Activated CD8-positive, alpha-beta T cell treated with anti-CD3 and anti-CD28 coated beads for 36 hours (primary cell): ENCODE results near the gene GUCY1A2. TPM values are rescaled to one million over a fixed set of nuclear protein-coding genes. Genes with fewer than 3 reads are reported as not detected.

Experiments
- ATAC-seq: fragments of 200-7000 bp; cut with Tn5 transposase; one replicate; pipeline ENCODE4 v1.10.0; 2021; ENCODE audit warnings: mild to moderate bottlenecking, moderate library complexity
- CTCF ChIA-PET: fragments of 350-600 bp; sonication (Branson Sonifier 250); formaldehyde crosslinking; loops from one replicate; lab custom pipeline; 2021; ENCODE audit warnings: antibody characterized with exemption; lab: Charles Lee
- POLR2A ChIA-PET: fragments of 350-600 bp; sonication (Branson Sonifier 250); formaldehyde crosslinking; loops from one replicate; lab custom pipeline; 2021; ENCODE audit warnings: antibody characterized with exemption; lab: Charles Lee
- DNase-seq: peaks from one replicate; pipeline ENCODE4 v3.0.0-alpha.2; 2020
- H3K27ac Mint-ChIP-seq: one replicate; pipeline ENCODE4 v1.8.0; 2021; ENCODE audit warnings: mild to moderate bottlenecking, mixed read lengths
- H3K27me3 Mint-ChIP-seq: one replicate; pipeline ENCODE4 v1.8.0; 2021; ENCODE audit warnings: mixed read lengths
- H3K36me3 Mint-ChIP-seq: one replicate; pipeline ENCODE4 v1.8.0; 2021; ENCODE audit warnings: low read depth, mixed read lengths
- H3K4me1 Mint-ChIP-seq: one replicate; pipeline ENCODE4 v1.8.0; 2021; ENCODE audit warnings: low read depth, mixed read lengths
- H3K4me3 Mint-ChIP-seq: one replicate; pipeline ENCODE4 v1.8.0; 2021; ENCODE audit warnings: mild to moderate bottlenecking, moderate library complexity, mixed read lengths
- H3K9me3 Mint-ChIP-seq: one replicate; pipeline ENCODE4 v1.8.0; 2021; ENCODE audit warnings: mixed read lengths
- CTCF ChIP-seq: fragments of 200-600 bp; IDR thresholded peaks from one replicate; pipeline ENCODE4 v1.8.0; 2022; ENCODE audit warnings: antibody characterized with exemption, mild to moderate bottlenecking
- intact Hi-C: fragments of 100-400 bp; cut with micrococcal nuclease; formaldehyde crosslinking; loops from one replicate; pipeline ENCODE4 v1.10.0; 2022
- total RNA-seq, 2 experiments: library from RNA; stranded (reverse); gene quantifications; one replicate each; pipeline ENCODE4 v1.2.3, GENCODE V29; 2021

The GUCY1A2 gene
- total RNA-seq, 2 experiments from 2014 or later, result not detected

DNA sequence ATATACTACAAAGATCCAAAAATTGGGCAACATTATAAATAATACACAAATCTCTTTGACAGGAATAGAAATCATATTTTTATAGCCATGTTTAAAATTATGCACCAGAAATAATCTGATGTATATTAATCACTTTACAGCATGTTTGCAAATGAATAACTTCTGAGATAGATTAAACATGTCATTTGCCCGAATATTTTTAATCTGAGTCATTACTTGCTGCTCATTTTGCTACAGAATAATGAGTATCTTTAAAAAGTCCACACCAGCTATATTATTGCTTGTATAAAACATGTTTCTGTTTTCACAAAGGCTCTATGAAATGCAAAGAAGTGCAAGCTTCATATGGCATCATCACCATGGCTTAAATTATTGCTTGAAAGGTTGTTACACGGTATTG lies 336.8 kb downstream of the GUCY1A2 start:
- Mint-ChIP-seq H3K4me1 (no peaks in the 10 kb centered on the region), H3K4me3 (no peak overlapping the region), H3K27ac (no peak overlapping the region), H3K9me3 (no peaks in the 10 kb centered on the region), H3K36me3 (no peaks in the 10 kb centered on the region), H3K27me3 (no peaks in the 10 kb centered on the region)
- intact Hi-C loops, result no loop called here
- DNase-seq (no peak), ATAC-seq (no peak)
- POLR2A ChIA-PET, result no interaction called here
- CTCF ChIA-PET, result no interaction called here
- no peak for TF ChIP-seq CTCF

DNA sequence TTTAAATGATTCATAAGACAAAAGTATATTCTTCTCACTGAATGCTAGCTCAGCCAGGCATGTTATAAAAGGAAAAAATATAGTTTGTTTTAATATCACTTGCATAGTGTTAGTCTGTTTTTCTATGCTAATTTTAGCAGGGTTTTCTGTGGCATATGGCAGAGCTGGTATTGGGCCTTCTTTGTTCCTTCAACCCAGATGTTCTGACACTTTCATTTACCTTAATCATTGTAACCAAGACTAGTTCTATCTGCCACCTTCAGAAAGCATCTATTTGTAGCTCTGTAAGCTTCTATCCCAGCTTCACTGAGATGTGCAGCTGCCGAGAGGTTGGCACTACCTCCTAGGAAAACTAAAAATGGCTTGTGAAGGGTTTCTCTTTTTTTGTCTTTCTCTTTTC lies 338.7 kb downstream of the GUCY1A2 start:
- ChIA-PET CTCF (no interaction called here), POLR2A (no interaction called here)
- Mint-ChIP-seq H3K9me3 (no peaks in the 10 kb centered on the region), H3K36me3 (no peaks in the 10 kb centered on the region), H3K4me1 (no peaks in the 10 kb centered on the region), H3K27me3 (no peaks in the 10 kb centered on the region), H3K27ac (no peak overlapping the region), H3K4me3 (no peak overlapping the region)
- TF ChIP-seq CTCF, result no peak
- ATAC-seq (no peak), DNase-seq (no peak)
- intact Hi-C loops, result no loop called here

DNA sequence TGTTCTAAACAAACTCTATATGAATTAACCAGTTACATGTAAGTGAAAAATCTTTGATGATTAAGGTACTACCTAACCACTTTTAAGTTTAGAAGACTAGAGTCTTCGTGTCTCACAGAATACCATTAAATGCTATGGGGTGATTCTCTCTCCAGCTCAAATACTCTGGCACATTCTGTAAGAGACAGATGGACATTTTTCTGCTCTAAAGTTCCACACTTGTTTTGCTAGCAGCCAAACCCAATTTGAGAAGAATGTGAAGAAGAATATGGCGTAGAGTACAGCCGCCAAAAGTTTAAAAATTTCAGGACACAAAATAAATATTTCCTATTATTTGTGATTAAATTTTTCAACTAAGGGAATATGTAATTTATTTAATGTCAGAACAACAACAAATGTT lies 339.1 kb downstream of the GUCY1A2 start:
- Mint-ChIP-seq H3K27me3 (no peaks in the 10 kb centered on the region), H3K4me1 (no peaks in the 10 kb centered on the region), H3K36me3 (no peaks in the 10 kb centered on the region), H3K4me3 (no peak overlapping the region), H3K9me3 (no peaks in the 10 kb centered on the region), H3K27ac (no peak overlapping the region)
- DNase-seq (no peak), ATAC-seq (no peak)
- POLR2A ChIA-PET, result no interaction called here
- CTCF ChIA-PET, result no interaction called here
- no peak for TF ChIP-seq CTCF
- intact Hi-C loops, result no loop called here

DNA sequence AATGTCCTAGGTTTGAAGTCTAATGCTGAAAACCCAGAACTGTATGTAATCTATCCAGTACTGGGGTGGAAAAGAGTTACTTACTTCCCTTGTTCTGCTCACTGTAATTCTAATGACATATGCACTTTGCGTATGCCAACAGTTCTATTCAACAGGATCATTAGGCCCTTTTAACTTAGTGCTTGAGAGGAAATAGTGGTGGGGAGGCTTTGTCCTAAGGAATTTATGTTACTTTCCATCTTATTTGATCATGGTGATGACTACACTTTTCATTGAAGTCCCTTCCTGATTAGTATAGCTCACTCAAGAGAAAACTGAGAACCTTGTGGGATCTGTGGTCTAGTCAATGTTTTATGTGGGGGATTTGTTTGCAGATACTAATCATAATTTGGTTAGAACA lies 348.2 kb downstream of the GUCY1A2 start:
- H3K4me3 Mint-ChIP-seq, result no peak overlapping the region
- intact Hi-C loops, result no loop called here
- H3K27ac Mint-ChIP-seq, result no peak overlapping the region

GRCh38 chr11:106668147-106668546 lies 350.1 kb downstream of the GUCY1A2 start:
- ATAC-seq (no peak), DNase-seq (no peak)
- no peak overlapping the region for H3K4me3 Mint-ChIP-seq
- ChIA-PET CTCF (no interaction called here), POLR2A (no interaction called here)
- peaks cover 2% of the 10 kb centered on the region for H3K9me3 Mint-ChIP-seq
- intact Hi-C loops, result no loop called here
- no peaks in the 10 kb centered on the region for H3K27me3 Mint-ChIP-seq
- H3K36me3 Mint-ChIP-seq, result no peaks in the 10 kb centered on the region
- TF ChIP-seq CTCF, result no peak
- H3K27ac Mint-ChIP-seq, result no peak overlapping the region
- no peaks in the 10 kb centered on the region for H3K4me1 Mint-ChIP-seq

More for the DNA sequence above, 348.2 kb downstream of the GUCY1A2 start:
- POLR2A ChIA-PET, result no interaction called here
- CTCF ChIA-PET, result no interaction called here
- no peaks in the 10 kb centered on the region for H3K27me3 Mint-ChIP-seq
- H3K4me1 Mint-ChIP-seq, result no peaks in the 10 kb centered on the region
- peaks cover 2% of the 10 kb centered on the region for H3K9me3 Mint-ChIP-seq
- no peaks in the 10 kb centered on the region for H3K36me3 Mint-ChIP-seq
- ATAC-seq (no peak), DNase-seq (no peak)
- TF ChIP-seq CTCF, result no peak
